K562 (cell line): ENCODE results near the gene MRPL38. TPM values are rescaled to one million over a fixed set of nuclear protein-coding genes. Genes with fewer than 3 reads are reported as not detected.

Source experiments
- ADNP ChIP-seq: fragments of 200-800 bp; sonication (Bioruptor generic); IDR thresholded peaks from 2 replicates; pipeline ENCODE4 v1.6.1; 2016; ENCODE audit warnings: missing genetic modification characterization, missing compliant biosample characterization
- ASH1L ChIP-seq: fragments of 450-650 bp; IDR thresholded peaks from 2 replicates; pipeline ENCODE4 v1.6.1; 2018; ENCODE audit warnings: borderline replicate concordance, mild to moderate bottlenecking, low read depth; ENCODE audit not compliant: partially characterized antibody
- ATF6 ChIP-seq: sonication (generic); formaldehyde crosslinking; IDR thresholded peaks from 2 replicates; pipeline ENCODE4 v1.4.0; 2020; ENCODE audit warnings: mild to moderate bottlenecking, missing genetic modification reagents
- BDP1 ChIP-seq: IDR thresholded peaks from 3 replicates; pipeline ENCODE4 v1.6.1; 2011; ENCODE audit not compliant: insufficient read length, insufficient read depth
- ETV1 ChIP-seq: fragments of 450-650 bp; conservative IDR thresholded peaks from 2 replicates; pipeline ENCODE4 v1.6.1; 2016; ENCODE audit warnings: missing genetic modification characterization, control low read depth, low read depth, missing compliant biosample characterization
- GABPB1 ChIP-seq: sonication (generic); formaldehyde crosslinking; IDR thresholded peaks from 2 replicates; pipeline ENCODE4 v1.8.0; 2022; ENCODE audit warnings: mild to moderate bottlenecking, missing genetic modification reagents
- GTF2F1 ChIP-seq: IDR thresholded peaks from 2 replicates; pipeline ENCODE4 v1.6.1; 2011; ENCODE audit warnings: low read depth, low read length, improper control_type of control experiment
- KDM1A ChIP-seq, 2 experiments: fragments of 450-650 bp; IDR thresholded peaks; 2 replicates each; pipeline ENCODE4 v1.6.1; 2016; ENCODE audit warnings: mild to moderate bottlenecking in 2 of 2
- MCM2 ChIP-seq: fragments of 450-650 bp; IDR thresholded peaks from 2 replicates; pipeline ENCODE4 v1.6.1; 2017; ENCODE audit warnings: low read depth, mild to moderate bottlenecking
- MNT ChIP-seq, 2 experiments: fragments of 450-650 bp; conservative IDR thresholded peaks; 2 replicates each; pipeline ENCODE4 v1.6.1; 2017; ENCODE audit warnings: mild to moderate bottlenecking in 2 of 2, moderate library complexity in 2 of 2
- PCBP2 ChIP-seq: fragments of 200-400 bp; formaldehyde crosslinking; IDR thresholded peaks from 2 replicates; pipeline ENCODE4 v1.6.1; 2018; ENCODE audit warnings: low read length, low read depth, mild to moderate bottlenecking, moderate library complexity; ENCODE audit not compliant: poor library complexity, severe bottlenecking
- RAD51 ChIP-seq: fragments of 450-650 bp; IDR thresholded peaks from 2 replicates; pipeline ENCODE4 v1.7.1; 2016; ENCODE audit warnings: low read depth, mild to moderate bottlenecking, borderline replicate concordance
- SAFB ChIP-seq: fragments of 200-400 bp; formaldehyde crosslinking; IDR thresholded peaks from 2 replicates; pipeline ENCODE4 v1.6.1; 2017; ENCODE audit warnings: low read depth, low read length, borderline replicate concordance
- TCF7L2 ChIP-seq: fragments of 150-350 bp; IDR thresholded peaks from 2 replicates; pipeline ENCODE4 v1.6.1; 2016; ENCODE audit warnings: low read depth, mild to moderate bottlenecking, low read length, moderate library complexity
- TEAD2 ChIP-seq: fragments of 450-650 bp; IDR thresholded peaks from 2 replicates; pipeline ENCODE4 v1.6.1; 2016; ENCODE audit warnings: missing genetic modification characterization, control low read depth, missing compliant biosample characterization
- THRB ChIP-seq: fragments of 450-650 bp; formaldehyde crosslinking; conservative IDR thresholded peaks from 2 replicates; pipeline ENCODE4 v1.4.0; 2022; ENCODE audit warnings: mild to moderate bottlenecking, missing genetic modification characterization
- ZBTB8A ChIP-seq: fragments of 450-650 bp; IDR thresholded peaks from 2 replicates; pipeline ENCODE4 v1.6.1; 2018; ENCODE audit warnings: mild to moderate bottlenecking, moderate library complexity; ENCODE audit not compliant: partially characterized antibody
- ZNF23 ChIP-seq: fragments of 250-450 bp; sonication (Bioruptor Pico); IDR thresholded peaks from 2 replicates; pipeline ENCODE4 v1.4.0; 2020; ENCODE audit warnings: mild to moderate bottlenecking
- ZNF280B ChIP-seq: fragments of 250-450 bp; sonication (Bioruptor Pico); IDR thresholded peaks from 2 replicates; pipeline ENCODE4 v1.5.1; 2021; ENCODE audit warnings: mild to moderate bottlenecking
- ZNF695 ChIP-seq: fragments of 450-650 bp; formaldehyde crosslinking; IDR thresholded peaks from 2 replicates; pipeline ENCODE4 v1.4.0; 2020; ENCODE audit warnings: mild to moderate bottlenecking, moderate library complexity
- ZNF764 ChIP-seq: fragments of 250-450 bp; sonication (Bioruptor Pico); IDR thresholded peaks from 2 replicates; pipeline ENCODE4 v1.4.0; 2020; ENCODE audit warnings: low read depth, mild to moderate bottlenecking, moderate library complexity
- ZNF79 ChIP-seq: fragments of 250-450 bp; sonication (Bioruptor Pico); IDR thresholded peaks from 2 replicates; pipeline ENCODE4 v1.4.0; 2020; ENCODE audit warnings: low read depth, mild to moderate bottlenecking, moderate library complexity
- polyA plus RNA-seq, 8 experiments: library from polyadenylated mRNA; depleted of rRNA in 4 of 8; stranded (reverse) in 5 of 8; unstranded in 3 of 8; fragments of >200 nt; fragmentation: Nextera tagmentation in 2 of 8; fragmentation: Illumina TruSeq in 1 of 8; extraction: Ambion mirVana in 2 of 8; extraction: Trizol in 1 of 8; gene quantifications; 2 replicates each; pipeline versions ENCODE4 v1.2.1 to v1.2.3, GENCODE V29; 2011 to 2014; ENCODE audit warnings: inconsistent platforms in 1 of 8, missing spikeins in 1 of 8
- total RNA-seq, 7 experiments: library from RNA; depleted of rRNA in 6 of 7; stranded (reverse); fragments of >200 nt in 6 of 7; fragmentation: Illumina TruSeq in 2 of 7; extraction: Trizol in 2 of 7; gene quantifications; 2 replicates each; pipeline versions ENCODE4 v1.2.1 to v1.2.3, GENCODE V29; 2011 to 2021; ENCODE audit warnings: low replicate concordance in 1 of 7

Gene MRPL38
- total and polyA plus RNA-seq, 9 of the 15 experiments (the other 6 are each of a cell fraction or from before 2014, with no cell fraction given): 4.5 to 154 (median 48.5) TPM

GRCh38 chr17:75855310-75856061 lies 49.2 kb downstream of the MRPL38 start, which contains the start of gene WBP2 (continued):
- TF ChIP-seq ZNF280B (CRISPR knock-in tag) (no peak), KDM1A (IDR thresholded peaks at IDR 0.05) (no peak), SAFB (no peak), ETV1 (peak; percentile 95), TCF7L2 (no peak), GABPB1 (CRISPR knock-in tag) (peak; percentile 88), MCM2 (no peak), ADNP (tag) (no peak), ATF6 (CRISPR knock-in tag) (peak; percentile 71; the same call in 1 of the 2 replicates), ZNF23 (CRISPR knock-in tag) (no peak), THRB (no peak), ZBTB8A (no peak), ZNF79 (CRISPR knock-in tag) (no peak), MNT (conservative IDR thresholded peaks at IDR 0.05) (peak; percentile 93 to 94), PCBP2 (no peak), GTF2F1 (no peak; the same call in 1 of the 2 replicates), ZNF764 (CRISPR knock-in tag) (no peak), ASH1L (no peak), BDP1 (no peak), ZNF695 (CRISPR knock-in tag) (0 out of 2 replicates have a peak, but pooled peaks have one; percentile 49), RAD51 (peak; percentile 99), TEAD2 (tag) (no peak)
